ENCODE results near the gene TNN.

DNA sequence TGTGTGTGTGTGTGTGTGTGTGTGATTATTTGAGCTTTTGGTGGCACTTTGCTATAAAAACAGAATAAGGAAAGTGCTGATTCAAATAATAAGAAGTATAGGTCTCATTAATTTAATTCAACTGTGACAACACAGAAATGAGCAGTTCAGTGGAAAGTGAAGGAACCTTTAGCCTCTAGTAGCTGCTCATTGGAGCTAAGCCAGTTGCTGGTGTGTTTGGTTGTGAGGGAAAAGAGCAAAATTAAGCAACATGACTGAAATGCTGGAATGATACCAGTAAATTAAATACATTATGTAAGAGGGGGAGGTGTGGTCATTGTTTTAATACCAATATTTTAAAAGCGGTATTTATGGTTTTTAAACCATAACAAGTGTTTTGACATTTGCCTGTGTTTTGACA lies 69.7 kb downstream of the TNN start:
- TF ChIP-seq, protein P1, sequence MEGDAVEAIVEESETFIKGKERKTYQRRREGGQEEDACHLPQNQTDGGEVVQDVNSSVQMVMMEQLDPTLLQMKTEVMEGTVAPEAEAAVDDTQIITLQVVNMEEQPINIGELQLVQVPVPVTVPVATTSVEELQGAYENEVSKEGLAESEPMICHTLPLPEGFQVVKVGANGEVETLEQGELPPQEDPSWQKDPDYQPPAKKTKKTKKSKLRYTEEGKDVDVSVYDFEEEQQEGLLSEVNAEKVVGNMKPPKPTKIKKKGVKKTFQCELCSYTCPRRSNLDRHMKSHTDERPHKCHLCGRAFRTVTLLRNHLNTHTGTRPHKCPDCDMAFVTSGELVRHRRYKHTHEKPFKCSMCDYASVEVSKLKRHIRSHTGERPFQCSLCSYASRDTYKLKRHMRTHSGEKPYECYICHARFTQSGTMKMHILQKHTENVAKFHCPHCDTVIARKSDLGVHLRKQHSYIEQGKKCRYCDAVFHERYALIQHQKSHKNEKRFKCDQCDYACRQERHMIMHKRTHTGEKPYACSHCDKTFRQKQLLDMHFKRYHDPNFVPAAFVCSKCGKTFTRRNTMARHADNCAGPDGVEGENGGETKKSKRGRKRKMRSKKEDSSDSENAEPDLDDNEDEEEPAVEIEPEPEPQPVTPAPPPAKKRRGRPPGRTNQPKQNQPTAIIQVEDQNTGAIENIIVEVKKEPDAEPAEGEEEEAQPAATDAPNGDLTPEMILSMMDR (IDR thresholded peaks at IDR 0.05; ENCODE audit: poor library complexity, severe bottlenecking) = no peak
- no peak for TF ChIP-seq EP300 (conservative IDR thresholded peaks at IDR 0.05; ENCODE audit: poor library complexity, severe bottlenecking)
- TF ChIP-seq REST (IDR thresholded peaks at IDR 0.05; ENCODE audit: borderline replicate concordance) = no peak
- TF ChIP-seq TAF1 (IDR thresholded peaks at IDR 0.05; ENCODE audit: low read depth) = no peak
